CD4-positive, alpha-beta T cell treated with Interleukin-2 at 100 ng/mL for 4 hours (primary cell): ENCODE results near the gene SIPA1L3.

Source experiments
- DNase-seq: peaks from one replicate; pipeline ENCODE4 v3.0.0-alpha.2; 2020; ENCODE audit warnings: low spot score

SIPA1L3 gene

GRCh38 chr19:38152461-38153379 is 245.7 kb downstream of the SIPA1L3 start:
- no peak for DNase-seq

- DNase-seq, result no peak
Measured at GRCh38 chr19:38155453-38155852, 248.4 kb downstream of the SIPA1L3 start.

- DNase-seq, result no peak
Measured at GRCh38 chr19:38158730-38159129, 251.7 kb downstream of the SIPA1L3 start.

DNA sequence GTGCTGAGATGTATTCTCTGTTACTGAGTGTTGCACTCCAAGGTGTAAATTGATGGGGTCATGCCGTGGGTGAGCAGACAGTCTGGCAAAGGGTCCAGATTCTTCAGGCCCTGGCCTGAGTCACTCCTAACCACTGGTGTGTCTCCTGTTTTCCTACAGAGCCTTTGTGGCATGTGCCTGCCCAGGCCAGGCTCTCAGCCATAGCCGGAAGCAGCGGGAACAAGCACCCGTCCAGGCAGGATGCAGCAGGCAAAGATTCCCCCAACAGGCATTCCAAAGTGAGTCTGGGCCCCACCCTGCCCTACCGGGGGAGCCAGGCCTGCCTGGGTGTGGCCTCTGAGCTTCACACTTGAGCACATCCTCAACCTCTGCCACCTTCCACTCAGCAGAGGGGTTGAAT is 255.1 kb downstream of the SIPA1L3 start:
- DNase-seq, result no peak

DNA sequence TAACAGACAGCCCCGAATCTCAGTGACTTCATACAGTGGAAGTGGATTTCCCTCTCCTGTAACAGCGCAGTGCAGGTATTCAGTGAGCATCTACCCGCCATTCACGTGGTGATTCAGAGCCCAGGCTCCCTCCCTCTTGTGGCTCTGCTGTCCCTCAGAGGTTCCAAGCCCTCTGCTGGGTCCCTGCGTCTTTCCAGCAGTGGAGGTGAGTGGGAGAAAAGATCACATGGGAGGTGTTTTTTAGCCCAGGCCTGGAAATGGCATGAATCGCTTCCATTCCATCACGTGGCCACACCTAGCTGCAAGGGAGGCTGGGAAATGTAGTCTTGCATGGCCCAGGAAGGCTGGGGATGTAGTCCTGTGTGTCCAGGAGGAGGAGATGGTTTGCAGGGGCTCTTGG is 255.6 kb downstream of the SIPA1L3 start:
- no peak for DNase-seq

- no peak for DNase-seq
Measured at GRCh38 chr19:38163419-38164290, 256.6 kb downstream of the SIPA1L3 start.

GRCh38 chr19:38164526-38164925 is 257.5 kb downstream of the SIPA1L3 start:
- DNase-seq, result no peak

GRCh38 chr19:38165335-38165734 is 258.3 kb downstream of the SIPA1L3 start:
- no peak for DNase-seq

DNA sequence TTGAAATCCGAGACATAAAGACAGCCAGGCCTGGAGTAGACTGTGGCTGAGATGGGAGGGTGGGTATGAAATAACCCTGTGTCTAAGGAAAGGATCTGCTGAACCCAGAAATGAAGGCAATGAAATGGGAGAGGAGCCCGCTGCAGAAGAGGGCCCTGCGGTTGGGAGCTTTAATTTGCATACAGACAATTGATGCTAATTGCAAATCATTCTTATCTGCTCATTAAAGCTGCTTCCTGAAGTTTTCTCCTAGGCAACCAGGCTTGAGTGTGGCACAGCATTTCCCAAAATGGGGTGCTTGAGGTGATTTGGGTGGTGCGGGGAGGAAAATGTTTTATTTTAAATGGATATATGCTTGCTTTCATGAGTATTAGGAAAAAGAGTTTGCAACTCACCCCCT is 261.6 kb downstream of the SIPA1L3 start:
- no peak for DNase-seq

- no peak for DNase-seq
Measured at GRCh38 chr19:38170334-38170733, 263.3 kb downstream of the SIPA1L3 start.

GRCh38 chr19:38172001-38172400 is 265.0 kb downstream of the SIPA1L3 start:
- DNase-seq, result no peak

GRCh38 chr19:38173291-38174041 is 266.5 kb downstream of the SIPA1L3 start:
- no peak for DNase-seq

- no peak for DNase-seq
Measured at GRCh38 chr19:38175422-38175821, 268.4 kb downstream of the SIPA1L3 start.

DNA sequence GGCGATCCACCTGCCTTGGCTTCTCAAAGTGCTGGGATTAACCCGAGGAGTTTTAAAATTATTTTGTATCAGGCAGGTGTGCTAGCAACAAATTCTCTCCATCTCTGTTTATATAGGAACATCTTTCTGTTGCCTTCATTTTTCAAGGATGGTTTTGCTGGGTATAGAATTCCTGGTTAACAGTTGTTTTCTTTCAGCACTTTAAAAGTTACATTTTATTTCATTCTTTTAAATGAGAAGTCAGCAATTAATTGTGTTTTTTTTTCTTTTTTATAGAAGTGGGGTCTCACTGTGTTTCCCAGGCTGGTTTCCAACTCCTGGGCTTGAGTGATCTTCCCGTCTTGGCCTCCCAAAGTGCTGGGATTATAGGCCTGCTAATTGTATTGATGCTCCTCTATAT is 273.1 kb downstream of the SIPA1L3 start:
- no peak for DNase-seq

- no peak for DNase-seq
Measured at GRCh38 chr19:38182536-38183210, 275.7 kb downstream of the SIPA1L3 start.

DNA sequence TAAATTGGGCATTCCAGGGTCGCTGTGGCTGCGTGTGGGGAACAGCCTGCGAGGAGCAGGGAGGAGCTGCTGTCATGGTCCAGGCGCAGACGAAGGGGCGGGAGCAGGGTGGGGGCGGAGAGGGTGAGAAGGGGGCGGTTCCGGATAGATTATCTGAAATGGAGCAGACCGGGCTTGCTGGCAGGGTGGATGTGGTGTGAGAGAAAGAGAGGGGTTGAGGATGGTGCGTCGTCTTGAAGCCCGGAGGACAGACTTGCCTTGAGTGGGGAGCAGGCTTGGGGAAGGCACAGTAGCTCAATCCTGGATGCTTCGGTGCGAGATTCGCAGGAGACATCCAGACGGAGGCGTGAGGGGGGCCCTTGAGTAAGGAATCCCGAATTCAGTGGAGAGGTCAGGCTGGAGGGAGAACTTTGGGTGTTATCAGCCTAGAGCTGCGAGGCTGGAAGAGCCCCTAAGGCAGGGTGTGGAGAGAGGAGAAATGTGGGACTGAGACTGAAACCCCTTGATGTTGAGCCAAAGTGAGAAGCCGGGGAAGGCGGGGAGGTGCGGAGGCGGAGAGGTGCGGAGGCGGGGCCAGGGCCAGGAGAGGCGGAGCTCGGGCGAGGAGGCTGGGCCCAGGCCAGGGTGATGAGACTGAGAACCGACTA is 276.4 kb downstream of the SIPA1L3 start:
- DNase-seq, result no peak

DNA sequence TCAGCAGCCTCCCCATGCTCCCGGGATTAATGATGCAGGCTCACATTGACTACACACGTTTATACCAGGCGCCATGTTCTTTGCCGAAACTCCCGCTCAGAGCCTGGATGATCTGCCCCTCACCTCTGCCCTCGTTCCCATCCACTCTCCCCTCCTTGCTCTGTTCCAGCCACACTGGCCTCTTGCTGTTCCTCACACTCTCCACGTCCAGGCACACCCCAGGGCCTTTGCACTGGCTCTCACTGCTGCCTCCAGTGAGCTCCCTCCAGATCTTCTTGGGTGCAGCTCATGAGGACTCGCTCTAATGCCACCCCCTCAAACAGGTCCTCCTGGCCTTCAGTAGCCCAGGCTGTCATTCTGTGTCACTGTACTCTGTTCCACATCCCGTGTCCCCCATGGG is 277.8 kb downstream of the SIPA1L3 start:
- DNase-seq, result no peak

- DNase-seq, result no peak
Measured at GRCh38 chr19:38185562-38185961, 278.6 kb downstream of the SIPA1L3 start.

DNA sequence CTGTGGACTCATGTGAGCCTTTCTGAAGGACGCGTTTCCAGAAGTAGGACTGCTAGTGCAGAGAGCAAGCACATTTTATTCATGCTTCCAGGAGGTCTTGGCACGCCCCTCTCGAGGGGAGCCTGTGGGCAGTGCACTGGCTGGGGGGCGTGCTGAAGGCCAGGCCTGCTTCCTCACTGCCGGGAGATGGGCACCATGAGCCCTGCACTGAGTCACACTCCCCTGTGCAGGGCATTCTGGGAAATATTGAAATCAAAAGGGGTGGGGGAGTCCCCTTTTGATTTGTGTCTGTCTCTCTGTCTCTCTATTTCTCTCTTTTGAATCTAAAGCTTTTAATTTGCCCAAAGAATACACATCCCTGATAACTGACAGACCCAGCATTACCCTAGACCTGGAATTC is 283.1 kb downstream of the SIPA1L3 start:
- no peak for DNase-seq

DNA sequence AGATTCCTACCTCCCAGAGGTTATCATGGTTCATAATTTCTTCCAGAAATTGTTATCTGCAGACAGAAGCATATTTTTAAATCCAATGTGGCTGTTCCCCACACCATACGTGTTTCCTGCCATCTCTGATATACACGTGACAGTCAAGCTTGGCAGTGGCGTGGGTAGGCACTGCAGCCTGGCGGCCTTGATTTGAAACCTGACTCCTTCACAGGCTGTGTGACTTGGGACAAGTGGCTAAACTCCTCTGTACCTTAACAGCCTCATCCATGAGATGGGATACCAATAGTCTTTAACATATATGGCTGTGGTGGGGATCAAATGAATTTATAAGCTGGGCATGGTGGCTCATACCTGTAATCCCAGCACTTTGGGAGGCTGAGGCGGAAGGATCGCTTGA is 283.8 kb downstream of the SIPA1L3 start:
- DNase-seq, result no peak

- DNase-seq, result no peak
Measured at GRCh38 chr19:38191747-38192146, 284.7 kb downstream of the SIPA1L3 start.
